Activated T-cell treated with anti-CD3 and anti-CD28 coated beads for 48 hours (primary cell): Measurements from ENCODE around the gene ACTMAP.
"Not testable (repeated sequence)": the region's sequence is repeated elsewhere in the genome, so short reads cannot be mapped to it uniquely, and the experiment has no call there.

Experiments used
- DNase-seq: peaks from one replicate; pipeline ENCODE4 v3.0.0-alpha.2; 2020; ENCODE audit warnings: low read depth

Gene ACTMAP

DNA sequence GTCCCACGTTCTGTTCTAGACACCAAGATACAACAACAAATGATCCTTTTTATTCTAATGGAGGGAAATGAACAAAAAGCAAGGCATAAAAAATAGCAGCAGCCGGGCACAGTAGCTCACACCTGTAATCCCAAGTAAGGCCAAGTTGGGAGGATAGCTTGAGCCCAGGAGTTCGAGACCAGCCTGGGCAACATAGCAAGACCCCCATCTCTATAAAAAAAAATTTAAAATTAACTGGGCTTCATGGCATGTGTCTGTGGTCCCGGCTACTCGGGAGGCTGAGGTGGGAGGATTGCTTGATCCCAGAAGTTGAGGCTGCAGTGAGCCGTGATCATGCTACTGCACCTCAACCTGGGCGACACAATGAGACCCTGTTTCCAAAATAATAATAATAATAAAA is 26.1 kb upstream of the ACTMAP start:
- DNase-seq, result no peak

DNA sequence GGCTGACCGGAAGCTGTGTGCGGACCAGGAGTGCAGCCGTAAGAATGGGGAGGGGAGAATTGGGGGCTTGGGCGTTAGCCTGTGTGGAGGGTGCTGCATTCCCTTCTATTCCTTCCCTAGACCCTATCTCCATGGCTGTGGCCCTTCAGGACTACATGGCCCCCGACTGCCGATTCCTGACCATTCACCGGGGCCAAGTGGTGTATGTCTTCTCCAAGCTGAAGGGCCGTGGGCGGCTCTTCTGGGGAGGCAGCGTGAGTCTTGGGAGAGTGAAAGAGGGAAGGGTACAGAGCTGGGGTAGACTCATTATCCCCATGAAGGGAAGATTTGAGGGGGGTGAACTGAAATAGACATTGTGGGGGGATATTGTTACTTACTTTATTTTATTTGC is 25.4 kb upstream of the ACTMAP start:
- no peak for DNase-seq

DNA sequence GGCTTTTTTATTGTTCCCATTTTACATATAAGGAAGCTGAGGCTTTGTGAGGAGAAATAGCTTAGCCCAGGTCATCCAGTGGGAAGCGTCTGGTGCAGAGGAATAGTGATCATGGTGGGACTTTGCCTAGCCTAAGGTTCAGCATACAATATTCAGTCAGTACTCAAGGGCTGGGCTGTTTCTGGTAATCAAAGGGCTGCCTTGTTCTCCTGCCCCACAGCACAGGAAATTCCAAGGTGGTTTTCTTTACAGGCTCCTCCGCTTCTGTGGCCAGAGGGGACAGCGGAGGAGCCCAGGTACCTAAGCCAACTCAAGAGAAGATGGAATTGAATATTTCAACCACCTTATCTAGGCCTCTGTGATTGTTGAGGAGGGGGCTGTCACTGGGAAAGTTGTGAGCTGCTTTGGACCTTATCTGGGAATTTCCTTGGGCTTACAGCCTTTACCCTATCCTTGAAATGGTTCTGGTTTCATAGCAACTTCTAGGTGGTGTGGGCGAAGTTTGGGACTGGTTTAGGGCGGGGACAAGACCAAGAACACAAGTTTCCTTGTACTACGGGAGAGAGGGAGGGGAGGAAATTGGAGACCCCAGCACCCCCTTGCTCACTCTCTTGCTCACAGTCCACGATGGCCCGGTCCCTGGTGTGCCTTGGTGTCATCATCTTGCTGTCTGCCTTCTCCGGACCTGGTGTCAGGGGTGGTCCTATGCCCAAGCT is 24.8 kb upstream of the ACTMAP start, which contains the start of gene MIA:
MIA (plus strand) TSS at position 606 of the 716 bp plus-strand sequence; CDS start at position 628, 22 bp downstream.
- DNase-seq, result no peak

DNA sequence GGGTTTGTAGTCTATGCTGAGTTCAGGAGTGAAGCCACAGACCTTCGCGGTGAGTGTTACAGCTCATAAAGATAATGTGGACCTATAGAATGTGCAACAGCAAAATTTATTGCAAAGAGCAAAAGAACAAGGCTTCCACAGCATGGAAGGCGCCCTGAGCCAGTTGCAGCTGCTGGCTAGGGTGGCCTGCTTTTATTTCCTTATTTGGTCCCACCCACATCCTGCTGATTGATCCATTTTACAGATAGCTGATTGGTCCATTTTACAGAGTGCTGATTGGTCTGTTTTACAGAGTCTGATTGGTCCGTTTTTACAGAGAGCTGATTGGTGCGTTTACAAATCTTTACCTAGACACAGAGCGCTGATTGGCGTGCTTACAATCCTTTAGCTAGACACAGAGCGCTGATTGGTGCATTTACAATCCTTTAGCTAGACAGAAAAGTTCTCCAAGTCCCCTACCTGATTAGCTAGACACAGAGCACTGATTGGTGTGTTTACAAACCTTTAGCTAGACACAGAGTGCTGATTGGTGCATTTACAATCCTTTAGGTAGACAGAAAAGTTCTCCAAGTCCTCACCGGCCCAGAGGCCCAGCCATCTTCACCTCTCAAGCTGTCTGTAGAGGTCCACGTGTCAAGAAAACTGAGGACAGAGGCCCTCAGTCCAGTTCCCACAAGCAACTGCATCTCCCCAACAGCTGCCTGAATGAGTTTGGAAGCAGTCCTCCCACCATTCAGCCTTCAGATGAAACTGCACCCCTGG is 21.0 kb upstream of the ACTMAP start:
- DNase-seq, result not testable (repeated sequence)

DNA sequence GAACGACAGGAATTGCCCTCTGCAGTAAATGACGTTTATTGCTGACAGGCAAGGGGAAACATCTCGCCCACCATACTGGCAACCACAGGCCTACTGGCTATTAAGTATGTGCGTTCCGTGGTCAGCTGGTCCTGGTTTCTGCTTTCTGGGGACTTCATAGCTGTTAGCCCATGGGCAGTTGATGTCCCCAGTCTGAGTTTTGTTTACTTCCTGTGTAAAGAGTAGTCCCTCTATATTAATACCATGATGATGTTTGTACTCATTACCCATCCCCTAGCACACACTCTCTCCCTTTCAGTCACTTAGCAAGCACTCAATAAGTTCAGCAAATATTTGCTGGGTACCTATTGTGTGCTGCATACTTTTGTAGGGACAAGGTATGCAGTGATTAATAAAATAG is 18.6 kb upstream of the ACTMAP start:
- DNase-seq, result no peak

DNA sequence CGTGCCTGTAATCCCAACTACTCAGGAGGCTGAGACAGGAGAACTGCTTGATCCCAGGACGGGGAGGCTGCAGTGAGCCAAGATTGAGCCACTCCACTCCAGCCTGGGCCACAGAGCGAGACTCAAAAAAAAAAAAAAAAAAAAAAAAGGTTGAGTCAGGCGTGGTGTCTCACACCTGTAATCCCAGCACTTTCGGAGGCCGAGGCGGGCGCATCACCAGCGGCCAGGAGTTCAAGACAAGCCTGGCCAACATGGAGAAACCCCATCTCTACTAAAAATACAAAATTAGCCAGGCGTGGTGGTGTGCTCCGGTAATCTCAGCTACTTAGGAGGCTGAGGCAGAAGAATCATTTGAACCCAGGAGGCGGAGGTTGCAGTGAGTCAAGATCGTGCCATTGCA is 16.1 kb upstream of the ACTMAP start:
- DNase-seq, result not testable (repeated sequence)

DNA sequence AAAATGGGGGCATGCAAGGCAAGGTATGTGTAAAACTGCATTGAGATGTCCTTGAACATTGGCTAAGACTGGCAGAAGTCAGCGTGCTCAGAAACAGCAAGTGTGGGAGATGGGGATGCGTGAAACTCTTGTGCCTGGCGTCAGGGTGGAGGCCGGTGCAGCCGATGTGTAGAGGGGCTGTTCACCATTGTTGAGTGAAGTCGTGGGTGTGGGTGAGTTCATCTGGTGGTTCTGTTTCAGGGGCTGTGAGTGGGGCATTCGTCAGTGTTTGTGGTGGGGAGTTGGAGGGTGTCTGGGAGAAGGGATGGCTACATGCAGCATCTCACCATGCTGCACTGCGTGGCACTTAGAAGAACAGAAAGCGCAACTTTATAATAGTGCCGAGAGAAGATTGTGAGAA is 13.7 kb upstream of the ACTMAP start:
- no peak for DNase-seq

DNA sequence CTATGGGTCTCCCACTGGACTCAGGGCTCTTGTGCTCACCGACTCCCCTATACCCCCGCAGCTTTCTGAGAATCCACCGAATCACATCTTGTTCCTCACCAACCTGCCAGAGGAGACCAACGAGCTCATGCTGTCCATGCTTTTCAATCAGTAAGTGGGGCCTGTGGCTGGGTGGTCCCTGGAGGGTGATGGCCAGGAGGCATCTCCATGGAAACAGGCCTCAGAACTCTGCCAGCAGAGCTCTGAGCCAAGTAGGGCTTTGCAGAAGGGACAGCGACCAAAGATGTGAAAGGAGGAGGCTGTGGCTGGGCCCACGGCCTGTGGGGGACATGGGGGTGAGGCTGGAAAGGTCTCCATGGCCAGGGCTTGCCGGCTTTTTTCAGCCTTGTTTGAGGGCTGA is 13.2 kb upstream of the ACTMAP start:
- no peak for DNase-seq

DNA sequence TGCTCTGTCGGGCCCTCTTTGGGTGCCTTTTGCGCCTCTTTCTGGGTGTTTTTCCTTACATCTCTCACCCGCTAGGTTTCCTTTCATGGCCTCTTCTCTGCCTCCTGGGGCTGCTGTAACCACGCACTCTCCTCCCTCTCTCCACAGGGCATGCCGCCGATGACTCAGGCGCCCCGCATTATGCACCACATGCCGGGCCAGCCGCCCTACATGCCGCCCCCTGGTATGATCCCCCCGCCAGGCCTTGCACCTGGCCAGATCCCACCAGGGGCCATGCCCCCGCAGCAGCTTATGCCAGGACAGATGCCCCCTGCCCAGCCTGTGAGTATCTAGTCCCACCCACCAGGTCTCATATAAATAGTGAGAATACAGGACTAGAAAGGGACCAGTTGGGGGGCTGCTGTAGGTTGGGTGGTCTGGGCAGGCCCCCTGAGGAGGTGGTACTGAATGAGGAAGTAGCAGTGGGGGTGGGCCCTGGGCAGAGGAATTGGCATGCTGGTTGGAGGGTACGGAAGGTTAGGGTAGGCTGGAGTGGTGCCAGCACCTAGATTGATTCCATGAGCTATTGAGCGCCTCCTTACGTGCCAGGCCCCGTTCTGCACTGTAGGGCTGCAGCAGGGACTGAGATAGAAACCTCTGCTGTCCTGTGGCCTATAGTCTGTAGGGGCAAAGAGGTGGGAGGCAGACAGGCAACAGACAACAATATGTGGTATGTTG is 12.6 kb upstream of the ACTMAP start:
- no peak for DNase-seq

DNA sequence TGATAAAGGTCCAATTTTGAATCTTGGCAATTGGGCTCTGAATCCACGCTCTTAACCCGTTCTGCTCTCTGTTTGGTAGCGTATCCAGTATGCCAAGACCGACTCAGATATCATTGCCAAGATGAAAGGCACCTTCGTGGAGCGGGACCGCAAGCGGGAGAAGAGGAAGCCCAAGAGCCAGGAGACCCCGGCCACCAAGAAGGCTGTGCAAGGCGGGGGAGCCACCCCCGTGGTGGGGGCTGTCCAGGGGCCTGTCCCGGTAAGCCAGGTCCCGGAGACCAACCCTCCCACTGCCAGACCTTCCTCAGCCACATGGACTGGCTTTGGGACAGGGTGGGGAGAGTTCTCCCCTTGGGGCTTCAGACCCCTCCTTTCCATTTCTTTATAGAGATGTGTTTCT is 9.1 kb upstream of the ACTMAP start:
- no peak for DNase-seq

DNA sequence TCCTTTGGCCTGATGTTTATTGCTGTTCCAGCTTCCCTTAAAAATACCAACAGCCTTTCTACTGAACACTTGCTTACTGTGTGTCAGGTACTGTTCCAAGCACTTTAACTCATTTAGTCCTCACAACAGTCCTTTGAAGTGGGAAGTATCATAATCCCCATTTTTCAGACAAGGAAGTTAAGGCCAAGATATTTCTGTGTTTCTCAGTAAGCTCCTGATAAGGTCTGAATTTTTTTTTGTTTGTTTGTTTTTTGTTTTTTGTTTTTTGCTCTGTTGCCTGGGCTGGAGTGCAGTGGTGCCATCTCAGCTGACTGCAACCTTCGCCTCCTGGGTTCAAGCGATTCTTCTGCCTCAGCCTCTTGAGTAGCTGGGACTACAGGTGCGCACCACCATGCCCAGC is 8.2 kb upstream of the ACTMAP start:
- no peak for DNase-seq

DNA sequence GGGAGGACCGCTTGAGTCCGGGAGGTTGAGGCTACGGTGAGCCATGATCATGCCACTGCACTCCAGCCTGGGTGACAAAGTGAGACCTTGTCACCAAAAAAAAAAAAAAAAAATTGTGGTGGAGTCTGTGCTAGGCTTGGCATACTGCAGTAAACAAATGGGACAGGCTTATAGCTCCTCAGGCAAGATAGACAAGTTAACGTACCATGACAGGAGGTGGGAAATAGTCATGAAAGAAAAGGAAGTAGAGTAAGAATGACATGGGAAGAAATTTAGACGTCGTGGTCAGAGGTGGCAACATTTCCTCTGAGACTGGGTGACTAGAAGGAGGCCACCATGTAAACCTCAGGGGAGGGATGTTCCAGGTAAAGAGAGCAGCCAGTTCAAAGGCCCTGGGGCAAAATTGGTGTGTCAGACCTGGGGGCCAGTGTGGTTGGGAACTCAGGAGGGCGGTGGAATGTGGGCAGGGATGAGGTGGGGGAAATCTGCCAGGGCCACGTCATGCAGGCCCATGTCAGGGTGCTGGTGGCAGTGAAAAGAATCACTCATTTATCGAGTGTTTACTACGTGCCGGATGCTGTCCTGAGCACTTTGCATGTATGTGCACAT is 6.3 kb upstream of the ACTMAP start:
- DNase-seq, result no peak

DNA sequence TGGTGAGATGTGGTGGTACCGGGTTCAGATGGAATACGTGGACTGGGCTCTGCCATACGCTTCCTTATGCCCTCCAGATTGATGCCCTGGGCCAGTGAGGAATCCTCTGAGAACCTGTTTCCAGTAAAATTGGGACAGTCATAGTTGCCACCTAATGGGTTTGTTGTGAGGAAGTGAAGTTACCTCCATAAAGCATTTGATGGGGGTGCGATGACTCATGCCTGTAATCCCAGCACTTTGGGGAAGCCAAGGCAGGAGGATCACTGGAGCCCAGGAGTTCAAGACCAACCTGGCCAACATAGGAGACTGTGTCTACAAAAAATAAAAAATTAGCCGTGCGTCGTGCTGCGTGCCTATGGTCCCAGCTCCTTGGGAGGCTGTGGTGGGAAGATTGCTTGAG is 5.5 kb upstream of the ACTMAP start:
- no peak for DNase-seq

DNA sequence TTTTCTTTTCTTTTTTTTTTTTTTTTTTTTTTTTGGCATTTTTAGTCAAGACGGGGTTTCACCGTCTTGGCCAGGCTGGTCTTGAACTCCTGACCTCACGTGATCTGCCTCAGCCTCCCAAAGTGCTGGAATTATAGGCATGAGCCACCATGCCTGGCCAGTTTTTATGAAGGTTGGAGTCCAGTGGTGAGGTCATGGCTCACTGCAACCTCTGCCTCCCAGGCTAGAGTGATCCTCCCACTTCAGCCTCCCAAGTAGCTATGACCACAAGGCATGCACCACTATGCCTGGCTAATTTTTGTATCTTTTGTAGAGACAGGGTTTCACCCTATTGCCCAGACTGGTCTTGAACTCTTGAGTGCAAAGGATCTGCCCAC is 5.0 kb upstream of the ACTMAP start:
- DNase-seq, result no peak

DNA sequence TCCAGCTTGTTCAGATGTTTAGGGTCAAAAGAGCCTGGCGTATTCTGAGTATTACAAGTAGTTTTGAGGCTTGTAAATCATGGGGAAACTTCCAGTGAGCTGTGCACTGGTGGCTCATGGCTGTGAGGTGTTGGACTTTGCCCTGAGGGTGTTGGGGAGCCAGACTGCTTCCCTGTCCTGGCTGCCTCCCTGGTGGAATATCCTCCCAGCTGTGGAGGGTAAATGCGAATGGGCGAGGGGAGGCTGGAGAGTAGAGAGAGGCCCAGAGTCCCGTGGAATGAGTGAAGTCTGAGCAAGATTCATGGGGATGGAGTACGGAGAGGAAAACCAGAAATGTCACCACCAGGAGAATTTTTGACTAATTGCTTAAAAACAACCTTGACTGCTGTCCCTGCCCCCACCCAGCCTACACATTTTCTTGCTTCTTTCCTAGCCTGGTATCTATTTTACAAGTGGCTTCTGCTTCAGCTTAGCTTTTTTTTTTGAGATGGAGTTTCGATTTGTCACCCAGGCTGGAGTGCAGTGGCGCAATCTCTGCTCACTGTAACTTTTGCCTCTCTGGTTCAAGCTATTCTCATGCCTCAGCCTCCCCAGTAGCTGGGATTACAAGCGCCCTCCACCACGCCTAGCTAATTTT is 4.5 kb upstream of the ACTMAP start:
- DNase-seq, result peak; percentile 63

DNA sequence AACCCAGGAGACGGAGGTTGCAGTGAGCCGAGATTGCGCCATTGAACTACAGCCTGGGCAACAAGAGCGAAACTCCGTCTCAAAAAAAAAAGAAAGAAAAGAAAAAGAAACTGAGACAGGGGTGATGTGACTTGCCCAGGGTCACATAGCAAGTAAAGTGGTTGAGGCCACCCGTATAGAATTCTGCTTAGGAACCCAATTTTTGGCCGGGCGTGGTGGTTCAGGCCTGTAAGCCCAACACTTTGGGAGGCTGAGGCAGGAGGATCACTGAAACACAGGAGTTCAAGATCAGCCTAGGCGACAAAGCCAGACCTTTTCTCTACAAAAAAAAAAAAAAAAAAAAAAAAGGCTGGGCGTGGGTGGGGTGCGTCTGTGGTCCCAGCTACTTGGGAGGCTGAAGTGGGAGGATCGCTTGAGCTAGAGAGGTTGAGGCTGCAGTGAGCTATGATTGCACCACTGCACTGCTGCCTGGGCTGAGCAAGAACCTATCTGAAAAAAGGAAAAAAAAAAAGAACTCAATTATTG is 2.0 kb upstream of the ACTMAP start:
- DNase-seq, result no peak

DNA sequence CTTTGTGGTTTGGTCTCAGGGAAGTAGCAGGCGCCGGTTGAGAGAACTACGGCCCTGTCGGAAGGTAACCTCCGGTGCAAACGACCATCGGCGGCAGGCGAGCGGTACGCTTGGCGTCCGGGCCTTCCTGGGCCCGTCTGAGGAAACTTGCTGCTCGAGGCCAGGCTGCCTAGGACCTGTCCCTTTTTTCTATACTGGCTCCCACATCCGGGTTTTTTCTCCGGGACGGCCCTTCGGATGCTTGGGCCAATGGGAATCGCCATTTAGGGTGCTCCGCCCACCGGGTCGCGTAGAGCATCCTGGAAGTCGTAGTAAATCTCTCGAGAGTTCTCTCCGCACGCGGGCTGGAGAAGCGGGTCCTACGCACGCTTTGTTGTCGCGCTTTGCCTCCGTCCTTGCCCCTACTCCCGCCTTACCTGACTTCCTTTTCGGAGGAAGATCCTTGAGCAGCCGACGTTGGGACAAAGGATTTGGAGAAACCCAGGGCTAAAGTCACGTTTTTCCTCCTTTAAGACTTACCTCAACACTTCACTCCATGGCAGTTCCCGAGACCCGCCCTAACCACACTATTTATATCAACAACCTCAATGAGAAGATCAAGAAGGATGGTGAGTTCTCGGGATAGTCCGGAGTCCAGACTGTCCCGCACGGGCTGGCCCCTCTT is 729 bp upstream of the ACTMAP start, which contains the start of gene SNRPA:
SNRPA (plus strand) TSS at position 330 of the 664 bp plus-strand sequence; CDS start at position 536, 206 bp downstream.
- peak; percentile 92 for DNase-seq

DNA sequence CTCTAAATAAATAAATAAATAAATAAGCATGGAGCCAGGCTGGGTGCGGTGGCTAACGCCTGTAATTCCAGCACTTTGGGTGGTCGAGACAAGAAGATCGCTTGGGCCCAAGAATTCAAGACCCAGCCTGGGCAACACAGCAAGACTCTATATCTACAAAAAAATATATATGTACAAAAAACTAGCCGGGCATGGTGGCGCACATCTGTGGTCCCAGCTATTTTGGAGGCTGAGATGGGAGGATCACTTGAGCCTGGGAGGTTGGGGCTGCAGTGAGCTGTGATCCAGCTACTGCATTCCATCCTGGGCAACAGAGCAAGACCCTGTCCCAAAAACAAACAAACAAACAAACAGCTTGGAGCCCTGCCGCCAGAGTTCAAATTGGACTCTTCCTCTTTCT is 2.7 kb downstream of the ACTMAP start:
- no peak for DNase-seq

DNA sequence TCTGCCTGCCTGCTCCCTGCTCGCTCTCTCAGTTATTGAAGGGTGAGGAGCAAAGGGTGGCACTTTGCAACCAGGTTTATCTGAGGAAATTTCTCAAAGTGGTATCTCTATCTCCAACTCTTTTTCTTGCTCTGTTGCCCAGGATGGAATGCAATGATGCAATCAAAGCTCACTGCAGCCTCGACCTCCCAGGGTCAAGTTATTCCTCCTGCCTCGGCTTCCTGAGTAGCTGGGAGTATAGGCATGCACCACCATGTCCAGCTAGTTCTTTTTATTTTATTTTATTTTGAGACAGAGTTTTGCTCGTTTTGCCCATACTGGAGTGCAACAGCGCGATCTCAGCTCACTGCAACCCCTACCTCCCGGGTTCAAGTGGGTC is 4.9 kb downstream of the ACTMAP start:
- no peak for DNase-seq

DNA sequence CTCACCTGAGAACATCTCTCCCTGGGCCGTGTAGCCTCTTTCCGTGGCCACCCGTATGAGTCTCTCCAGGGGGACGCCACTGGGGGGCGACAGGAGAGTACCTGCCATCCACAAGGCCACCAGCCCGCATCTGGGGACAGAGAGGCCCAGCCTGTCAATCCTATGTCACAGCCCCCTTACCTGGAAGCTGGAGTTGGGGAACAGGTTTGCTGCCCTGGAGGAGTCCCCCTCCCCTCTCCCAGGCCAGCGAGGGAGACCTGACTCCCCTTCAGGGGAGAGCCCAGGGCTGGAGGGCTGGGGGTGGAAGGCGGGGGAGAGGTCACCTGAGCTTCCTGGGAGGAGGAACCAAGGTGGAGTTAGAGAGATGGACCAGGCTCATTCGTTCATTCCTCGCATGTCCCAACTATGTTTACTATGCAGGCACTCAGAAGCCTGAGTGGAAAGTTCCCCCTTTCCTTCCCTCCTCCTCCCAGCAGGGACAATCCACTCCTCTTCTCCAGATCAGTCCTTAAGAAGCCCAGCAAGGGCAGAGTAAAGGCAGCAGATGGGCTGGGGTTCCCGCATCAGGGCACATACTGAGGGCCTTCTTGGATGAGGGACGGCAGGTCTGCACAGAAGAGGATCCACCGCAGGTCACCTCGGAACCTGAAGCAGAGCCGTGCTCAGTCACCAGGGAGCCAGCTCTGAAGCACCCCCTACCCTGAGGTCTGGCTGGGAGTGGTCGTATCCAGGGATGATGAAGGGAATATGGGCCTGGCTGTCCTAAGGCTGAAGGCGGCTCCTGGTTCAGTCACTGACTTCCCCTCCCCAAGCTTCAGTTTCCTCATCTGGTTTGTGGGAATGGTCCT is 5.5 kb downstream of the ACTMAP start:
- no peak for DNase-seq
